Measurements from ENCODE around the gene KLHL40.

The KLHL40 gene

GRCh38 chr3:42734263-42734860 lies 49.0 kb downstream of the KLHL40 start:
- no peak for TF ChIP-seq MAX (IDR thresholded peaks at IDR 0.05)
- no peak for TF ChIP-seq TAF1 (IDR thresholded peaks at IDR 0.05; ENCODE audit: low read depth)
- TF ChIP-seq TCF12 (IDR thresholded peaks at IDR 0.05; ENCODE audit: low read depth): no peak
- no peak for TF ChIP-seq NFIC (IDR thresholded peaks at IDR 0.05)
- TF ChIP-seq ZBTB7A (IDR thresholded peaks at IDR 0.05; ENCODE audit: low read depth): no peak
- TF ChIP-seq CEBPB (IDR thresholded peaks at IDR 0.05): no peak
- no peak for TF ChIP-seq FOXM1 (IDR thresholded peaks at IDR 0.05; ENCODE audit: borderline replicate concordance, low read depth)
- TF ChIP-seq EP300 (IDR thresholded peaks at IDR 0.05; ENCODE audit: borderline replicate concordance): no peak
- no peak for TF ChIP-seq REST (IDR thresholded peaks at IDR 0.05; ENCODE audit: low read depth)
- no peak for TF ChIP-seq RAD21 (IDR thresholded peaks at IDR 0.05; ENCODE audit: low read depth)
- no peak for TF ChIP-seq USF1 (IDR thresholded peaks at IDR 0.05)

GRCh38 chr3:42735019-42735418 lies 49.7 kb downstream of the KLHL40 start:
- TF ChIP-seq TEAD4 (IDR thresholded peaks at IDR 0.05) (no peak), RAD21 (IDR thresholded peaks at IDR 0.05; ENCODE audit: low read depth) (no peak), ZBTB7A (IDR thresholded peaks at IDR 0.05; ENCODE audit: low read depth) (no peak), FOXM1 (IDR thresholded peaks at IDR 0.05; ENCODE audit: borderline replicate concordance, low read depth) (no peak), CEBPB (IDR thresholded peaks at IDR 0.05) (no peak), CREB1 (IDR thresholded peaks at IDR 0.05; ENCODE audit: low read depth) (no peak), EP300 (IDR thresholded peaks at IDR 0.05; ENCODE audit: borderline replicate concordance) (no peak)

- TF ChIP-seq ZBTB7A (IDR thresholded peaks at IDR 0.05; ENCODE audit: low read depth): no peak
- TF ChIP-seq TCF12 (IDR thresholded peaks at IDR 0.05; ENCODE audit: low read depth): no peak
- no peak for TF ChIP-seq REST (IDR thresholded peaks at IDR 0.05; ENCODE audit: low read depth)
- TF ChIP-seq CEBPB (IDR thresholded peaks at IDR 0.05): no peak
- TF ChIP-seq RAD21 (IDR thresholded peaks at IDR 0.05; ENCODE audit: low read depth): no peak
- TF ChIP-seq EGR1 (IDR thresholded peaks at IDR 0.05): no peak
- no peak for TF ChIP-seq FOXM1 (IDR thresholded peaks at IDR 0.05; ENCODE audit: borderline replicate concordance, low read depth)
- no peak for TF ChIP-seq TEAD4 (IDR thresholded peaks at IDR 0.05)
- TF ChIP-seq USF1 (IDR thresholded peaks at IDR 0.05): no peak
- no peak for TF ChIP-seq EP300 (IDR thresholded peaks at IDR 0.05; ENCODE audit: borderline replicate concordance)
- no peak for TF ChIP-seq TAF1 (IDR thresholded peaks at IDR 0.05; ENCODE audit: low read depth)
- TF ChIP-seq CREB1 (IDR thresholded peaks at IDR 0.05; ENCODE audit: low read depth): no peak
- no peak for TF ChIP-seq NFIC (IDR thresholded peaks at IDR 0.05)
- TF ChIP-seq MAX (IDR thresholded peaks at IDR 0.05): no peak
- no peak for TF ChIP-seq YY1 (IDR thresholded peaks at IDR 0.05; ENCODE audit: low read depth)
These were observed 50.3 kb downstream of the KLHL40 start for GRCh38 chr3:42735615-42736014.

- TF ChIP-seq NFIC (IDR thresholded peaks at IDR 0.05) (no peak), TEAD4 (IDR thresholded peaks at IDR 0.05) (no peak), CREB1 (IDR thresholded peaks at IDR 0.05; ENCODE audit: low read depth) (no peak), RAD21 (IDR thresholded peaks at IDR 0.05; ENCODE audit: low read depth) (no peak), YY1 (IDR thresholded peaks at IDR 0.05; ENCODE audit: low read depth) (no peak), ZBTB7A (IDR thresholded peaks at IDR 0.05; ENCODE audit: low read depth) (no peak), MAX (IDR thresholded peaks at IDR 0.05) (no peak), REST (IDR thresholded peaks at IDR 0.05; ENCODE audit: low read depth) (no peak), USF1 (IDR thresholded peaks at IDR 0.05) (no peak), EP300 (IDR thresholded peaks at IDR 0.05; ENCODE audit: borderline replicate concordance) (no peak), CEBPB (IDR thresholded peaks at IDR 0.05) (no peak), TCF12 (IDR thresholded peaks at IDR 0.05; ENCODE audit: low read depth) (no peak), FOXM1 (IDR thresholded peaks at IDR 0.05; ENCODE audit: borderline replicate concordance, low read depth) (no peak), EGR1 (IDR thresholded peaks at IDR 0.05) (no peak), TAF1 (IDR thresholded peaks at IDR 0.05; ENCODE audit: low read depth) (no peak)
These were observed 50.7 kb downstream of the KLHL40 start for GRCh38 chr3:42736081-42736480.

Measured in Ishikawa (cell line).